ENCODE data around the gene CACNA2D1.

GRCh38 chr7:82018226-82018625 lies 425.4 kb downstream of the CACNA2D1 start:
- TF ChIP-seq POLR2A (IDR thresholded peaks at IDR 0.05), result no peak
- no peak for TF ChIP-seq CTCF (IDR thresholded peaks at IDR 0.05)
